HG02852 (cell line): ENCODE measurements around the gene PRRT1B.

Experiments used
- ATAC-seq: cut with Tn5 transposase; IDR thresholded peaks from one replicate; pipeline ENCODE4 v1.9.1; 2021; ENCODE audit warnings: mild to moderate bottlenecking, moderate library complexity; ENCODE audit not compliant: unreplicated experiment

PRRT1B gene

GRCh38 chr9:131522257-131523085, 22.9 kb upstream of the PRRT1B start:
- ATAC-seq = no peak

DNA sequence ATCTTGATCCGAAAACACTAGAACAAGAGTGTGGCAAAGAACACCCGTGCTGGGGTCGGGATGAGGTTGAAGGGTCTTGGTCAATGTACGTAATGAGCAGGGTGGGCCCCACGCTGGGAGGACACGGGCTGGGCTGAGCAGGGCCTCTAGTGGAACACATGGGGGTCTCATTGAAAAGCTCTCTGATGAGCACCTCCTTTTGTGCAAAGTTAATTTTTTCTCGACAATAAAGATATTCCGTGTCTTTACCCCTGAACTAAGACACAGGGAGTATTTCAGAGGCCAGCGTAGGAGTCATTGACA, 22.3 kb upstream of the PRRT1B start:
- no peak for ATAC-seq

GRCh38 chr9:131523451-131524435, 21.6 kb upstream of the PRRT1B start:
- ATAC-seq = no peak

GRCh38 chr9:131524665-131525315, 20.5 kb upstream of the PRRT1B start:
- no peak for ATAC-seq

- no peak for ATAC-seq
Observed at GRCh38 chr9:131525643-131526565, 19.4 kb upstream of the PRRT1B start.

DNA sequence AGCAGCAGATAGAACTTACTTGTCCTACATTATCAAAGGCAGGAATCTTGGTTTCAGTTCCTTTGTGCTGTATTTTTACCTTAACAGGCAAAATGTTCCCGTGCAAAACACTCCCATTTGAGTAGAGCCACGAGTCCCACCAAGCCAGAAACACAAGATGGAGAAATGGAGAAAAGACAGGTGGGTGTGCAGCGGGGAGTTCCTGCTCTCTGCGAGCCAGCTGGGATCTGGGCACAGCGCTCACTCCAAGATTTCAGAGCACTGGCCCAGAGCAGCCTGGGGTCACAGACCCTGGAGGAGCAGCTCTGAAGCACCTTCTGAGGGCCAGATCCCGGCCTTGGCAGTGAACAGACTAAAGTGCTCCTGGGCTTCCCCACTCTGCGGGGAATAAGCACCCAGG, 17.1 kb upstream of the PRRT1B start:
- ATAC-seq = no peak

- ATAC-seq = no peak
Observed at GRCh38 chr9:131528886-131529505, 16.3 kb upstream of the PRRT1B start.

DNA sequence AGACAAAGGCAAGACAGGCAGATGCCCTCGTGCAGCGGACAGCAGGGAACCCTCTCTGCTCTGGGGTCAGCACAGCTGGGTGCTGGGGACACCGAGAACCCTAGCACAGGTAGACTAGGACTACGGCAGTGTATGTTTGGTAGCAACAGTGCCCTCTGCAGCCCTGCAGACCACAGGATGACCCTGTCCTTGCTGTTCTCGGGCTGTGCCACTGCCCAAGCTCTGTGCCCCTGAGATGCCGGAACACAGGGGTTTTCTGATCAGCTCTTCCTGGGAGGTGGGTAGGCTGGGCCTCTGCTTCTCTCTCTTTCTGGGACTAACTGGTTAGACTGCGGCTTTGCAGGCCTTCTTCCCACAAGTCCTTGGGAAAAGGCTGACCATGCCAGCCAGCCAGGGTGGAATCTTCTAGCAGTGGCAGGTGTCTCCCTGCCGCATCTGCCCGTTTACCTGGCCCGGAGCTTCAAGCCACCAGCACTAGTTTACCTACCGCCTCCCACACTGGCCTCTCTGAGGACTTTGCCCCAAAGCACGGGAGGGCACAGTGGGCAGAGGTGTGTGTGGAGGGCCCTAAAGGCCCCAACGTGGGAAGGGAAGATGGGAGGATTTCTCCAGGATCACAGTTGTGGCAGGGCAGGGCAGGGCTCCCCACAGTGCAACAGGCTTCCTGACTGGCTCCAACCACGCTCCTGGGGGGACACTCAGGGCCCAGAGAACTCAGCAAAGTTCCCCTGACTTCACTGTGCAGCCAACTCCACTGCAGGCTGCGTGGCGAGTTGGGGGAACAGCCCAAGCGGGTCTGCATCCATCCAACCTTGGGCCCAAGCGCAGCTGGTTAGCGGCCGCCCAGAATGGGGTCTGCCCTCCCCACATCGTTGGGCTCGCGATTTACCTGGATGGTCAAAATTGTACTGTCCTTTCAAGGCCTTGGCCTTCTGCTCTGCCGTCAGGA, 15.5 kb upstream of the PRRT1B start:
- ATAC-seq = no peak

DNA sequence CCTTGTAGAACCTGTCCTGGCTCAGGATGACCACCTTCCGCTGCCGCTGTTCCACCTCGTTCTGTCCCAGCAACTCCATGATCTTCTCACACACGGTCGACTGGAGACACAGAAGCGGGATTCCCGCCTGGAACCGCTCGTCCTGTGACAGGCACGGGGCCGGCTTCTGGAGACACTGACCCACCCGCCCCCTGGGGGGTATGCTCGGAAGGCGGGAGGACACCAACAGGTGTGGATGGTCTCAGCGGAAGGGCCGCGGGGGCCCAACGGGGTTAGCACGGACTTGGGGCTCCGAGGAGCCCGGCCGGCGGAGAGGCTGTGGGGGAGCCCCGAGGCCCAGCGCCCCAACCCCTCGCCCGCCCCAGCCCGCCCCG, 14.8 kb upstream of the PRRT1B start:
- peak; percentile 29 for ATAC-seq

GRCh38 chr9:131530920-131531832, 14.1 kb upstream of the PRRT1B start, which contains the start of gene UCK1:
TSS of gene UCK1 (minus strand) at chr9:131531263. CDS start at chr9:131531174, 89 bp downstream.
- ATAC-seq = peak; percentile 77

DNA sequence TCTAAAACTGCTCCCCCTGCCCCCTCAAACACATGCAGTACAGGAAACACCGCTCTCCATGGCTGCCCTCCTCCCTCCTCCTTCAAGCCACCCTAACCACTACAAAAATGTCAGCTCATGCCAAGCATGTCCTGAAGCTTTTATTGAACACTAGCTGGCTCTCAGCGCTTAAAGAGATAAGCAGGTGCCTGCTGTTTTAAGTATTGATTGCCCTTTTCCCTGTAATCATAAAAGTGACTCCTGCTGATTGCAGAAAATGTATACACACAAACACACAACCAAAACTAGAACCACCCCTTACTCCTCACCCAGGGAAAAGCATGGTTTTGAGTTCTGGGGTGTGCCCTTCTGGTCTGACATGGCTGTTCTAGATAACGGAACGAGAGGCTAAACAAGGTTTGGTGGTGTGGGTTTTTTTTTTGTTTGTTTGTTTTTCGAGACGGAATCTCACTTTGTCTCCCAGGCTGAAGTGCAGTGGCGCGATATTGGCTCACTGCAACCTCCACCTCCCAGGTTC, 10.5 kb upstream of the PRRT1B start:
- ATAC-seq = no peak

DNA sequence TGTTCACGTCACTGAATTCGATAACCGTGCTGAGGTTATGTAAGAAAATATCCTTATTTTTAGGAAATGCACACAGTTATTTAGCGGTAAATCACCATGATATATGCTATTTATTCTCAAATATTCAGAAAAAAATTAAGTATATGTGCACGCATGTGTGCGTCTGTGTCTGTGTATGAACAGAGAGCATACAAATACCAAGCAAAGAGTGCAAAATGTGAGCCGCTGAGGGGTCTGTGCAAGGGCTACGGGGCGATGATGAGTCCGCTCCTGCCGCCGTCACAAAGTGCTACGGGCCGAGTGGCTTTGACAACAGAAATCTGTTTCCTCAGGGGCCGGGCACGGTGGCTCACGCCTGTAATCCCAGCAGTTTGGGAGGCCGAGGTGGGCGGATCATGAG, 7.4 kb upstream of the PRRT1B start:
- ATAC-seq = no peak

DNA sequence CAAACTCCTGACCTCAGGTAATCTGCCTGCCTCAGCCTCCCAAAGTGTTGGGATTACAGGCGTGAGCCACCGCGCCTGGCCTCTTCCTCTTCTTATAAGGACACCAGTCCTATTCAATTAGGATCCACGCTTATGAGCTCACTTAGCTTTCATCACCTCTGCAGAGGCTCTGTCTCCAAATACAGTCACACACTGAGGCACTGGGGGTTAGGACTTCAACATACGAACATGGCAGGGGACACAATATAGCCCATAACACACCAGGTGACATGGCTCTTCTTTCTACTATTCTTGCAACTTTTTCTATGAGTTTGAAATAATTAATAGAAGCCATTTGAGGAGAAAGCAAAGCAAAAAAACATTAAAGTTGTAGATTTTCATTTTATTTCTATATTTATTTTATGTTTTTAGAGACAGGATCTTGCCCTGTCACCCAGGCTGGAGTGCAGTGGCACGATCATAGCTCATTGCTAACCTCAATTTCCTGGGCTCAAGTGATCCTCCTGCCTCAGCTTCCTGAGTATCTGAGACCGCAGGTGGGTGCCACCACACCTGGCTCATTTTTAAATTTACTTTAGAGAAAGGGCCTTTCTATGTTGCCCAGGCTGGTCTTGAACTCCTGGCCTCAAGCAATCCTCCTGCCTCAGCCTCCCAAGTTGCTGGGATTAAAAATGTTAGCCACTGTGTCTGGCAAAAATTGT, 6.0 kb upstream of the PRRT1B start:
- ATAC-seq = no peak

GRCh38 chr9:131543141-131543540, 2.2 kb upstream of the PRRT1B start:
- ATAC-seq = no peak

DNA sequence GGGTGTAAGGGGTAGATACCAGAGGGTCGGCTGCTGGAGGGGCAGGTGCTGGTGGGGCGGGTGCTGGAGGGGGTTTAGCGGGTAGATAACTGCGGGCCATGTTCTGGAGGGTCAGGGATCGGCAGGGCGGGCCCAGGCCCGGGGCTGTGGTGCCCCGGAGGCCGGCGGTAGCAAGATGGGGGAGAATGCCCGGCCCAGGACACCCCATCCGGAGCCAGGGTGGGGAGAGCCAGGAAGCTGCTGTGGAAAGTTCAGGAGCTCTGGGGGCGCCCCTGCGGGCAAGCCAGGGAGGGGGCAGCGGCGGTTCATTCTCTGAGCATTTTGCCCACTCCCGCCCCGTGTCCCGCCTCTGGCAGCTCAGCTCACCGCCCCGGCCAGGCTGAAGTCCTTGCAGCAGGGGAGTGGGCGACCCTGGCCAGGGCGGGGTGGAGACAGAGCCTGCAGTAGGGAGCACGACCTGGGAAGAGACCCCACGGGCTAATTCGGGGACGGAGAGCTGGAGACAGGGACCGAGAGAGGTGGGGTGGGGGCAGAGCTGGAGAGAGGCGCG, 538 bp downstream of the PRRT1B start:
- ATAC-seq = no peak

DNA sequence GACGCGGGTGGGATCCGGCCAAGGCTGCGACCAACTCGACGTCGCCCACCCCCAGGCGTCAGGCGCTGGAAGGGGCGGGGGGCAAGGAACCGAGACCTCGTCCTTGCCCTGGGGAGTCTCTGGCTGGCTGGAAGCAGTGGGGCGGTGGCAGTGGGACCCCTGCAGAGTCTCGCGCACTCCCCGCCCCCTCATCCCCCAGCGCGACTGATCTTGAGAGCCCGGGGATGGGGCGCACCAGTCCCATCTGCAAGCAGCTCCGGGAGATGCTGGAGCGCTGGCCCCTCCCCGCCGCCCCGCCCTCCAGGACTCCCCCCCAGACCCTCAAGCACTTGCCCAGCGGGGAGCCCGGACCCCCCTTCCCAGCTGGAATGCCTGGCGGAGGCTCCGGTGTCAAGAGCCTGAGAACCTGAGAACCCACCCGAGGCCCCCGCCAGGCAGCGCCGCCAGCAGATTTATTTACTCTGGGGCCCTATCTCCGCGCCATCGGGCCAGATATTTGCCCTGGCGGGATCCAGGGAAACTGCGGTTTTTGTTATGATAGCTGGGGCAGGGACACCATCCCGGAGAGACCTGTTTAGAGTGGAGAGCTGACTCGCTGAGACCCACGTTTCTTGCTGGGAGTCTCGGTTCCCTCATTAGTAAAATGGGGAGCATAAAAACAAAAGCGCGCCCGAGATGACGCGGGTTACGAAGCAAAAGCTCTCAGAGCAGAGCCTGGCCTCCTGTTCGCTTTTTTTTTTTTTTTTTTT, 1.2 kb downstream of the PRRT1B start:
- no peak for ATAC-seq
